ENCODE data around the gene APOC3.

Gene APOC3

GRCh38 chr11:116851626-116852025 lies 21.9 kb downstream of the APOC3 start:
- DNase-seq (ENCODE audit: low spot score), result no peak

GRCh38 chr11:116852261-116853031 lies 22.7 kb downstream of the APOC3 start:
- no peak for DNase-seq (ENCODE audit: low spot score)

- DNase-seq (ENCODE audit: low spot score), result peak; percentile 64
Measured at GRCh38 chr11:116853461-116854073, 23.9 kb downstream of the APOC3 start.

GRCh38 chr11:116855413-116855812 lies 25.7 kb downstream of the APOC3 start:
- DNase-seq (ENCODE audit: low spot score), result no peak

GRCh38 chr11:116856423-116856822 lies 26.7 kb downstream of the APOC3 start:
- DNase-seq (ENCODE audit: low spot score), result no peak

- DNase-seq (ENCODE audit: low spot score), result no peak
Measured at GRCh38 chr11:116857316-116857715, 27.6 kb downstream of the APOC3 start.

GRCh38 chr11:116857936-116858335 lies 28.2 kb downstream of the APOC3 start:
- DNase-seq (ENCODE audit: low spot score), result no peak

- DNase-seq (ENCODE audit: low spot score), result no peak
Measured at GRCh38 chr11:116859175-116859574, 29.5 kb downstream of the APOC3 start.

GRCh38 chr11:116860303-116860702 lies 30.6 kb downstream of the APOC3 start:
- no peak for DNase-seq (ENCODE audit: low spot score)

- no peak for DNase-seq (ENCODE audit: low spot score)
Measured at GRCh38 chr11:116861539-116861938, 31.8 kb downstream of the APOC3 start.

- peak; percentile 51 for DNase-seq (ENCODE audit: low spot score)
Measured at GRCh38 chr11:116862185-116862584, 32.5 kb downstream of the APOC3 start.

- DNase-seq (ENCODE audit: low spot score), result no peak
Measured at GRCh38 chr11:116862951-116863350, 33.2 kb downstream of the APOC3 start.

- no peak for DNase-seq (ENCODE audit: low spot score)
Measured at GRCh38 chr11:116864531-116864930, 34.8 kb downstream of the APOC3 start.

- no peak for DNase-seq (ENCODE audit: low spot score)
Measured at GRCh38 chr11:116865696-116866095, 36.0 kb downstream of the APOC3 start.

- no peak for DNase-seq (ENCODE audit: low spot score)
Measured at GRCh38 chr11:116866804-116867455, 37.2 kb downstream of the APOC3 start.

GRCh38 chr11:116867619-116868018 lies 37.9 kb downstream of the APOC3 start:
- DNase-seq (ENCODE audit: low spot score), result no peak

GRCh38 chr11:116868066-116868465 lies 38.4 kb downstream of the APOC3 start:
- DNase-seq (ENCODE audit: low spot score), result no peak

- DNase-seq (ENCODE audit: low spot score), result no peak
Measured at GRCh38 chr11:116869610-116870009, 39.9 kb downstream of the APOC3 start.

GRCh38 chr11:116870054-116870453 lies 40.3 kb downstream of the APOC3 start:
- DNase-seq (ENCODE audit: low spot score), result no peak

GRCh38 chr11:116871248-116871647 lies 41.5 kb downstream of the APOC3 start:
- DNase-seq (ENCODE audit: low spot score), result no peak

GRCh38 chr11:116873381-116873780 lies 43.7 kb downstream of the APOC3 start:
- DNase-seq (ENCODE audit: low spot score), result no peak

- no peak for DNase-seq (ENCODE audit: low spot score)
Measured at GRCh38 chr11:116874251-116874650, 44.5 kb downstream of the APOC3 start.

- DNase-seq (ENCODE audit: low spot score), result no peak
Measured at GRCh38 chr11:116875194-116875593, 45.5 kb downstream of the APOC3 start.

Data from cerebellar cortex (tissue), 1 donor.